ENCODE data around the gene KCTD5. TPM values are rescaled to one million over a fixed set of nuclear protein-coding genes. Genes with fewer than 3 reads are reported as not detected.
"Not testable (repeated sequence)": the region's sequence is repeated elsewhere in the genome, so short reads cannot be mapped to it uniquely, and the experiment has no call there.

The KCTD5 gene
- polyA plus RNA-seq, 1 donor from 2014 or later, result 42.7 TPM

GRCh38 chr16:2692251-2692947, 10.1 kb downstream of the KCTD5 start:
- H3K36me3 ChIP-seq (ENCODE audit: insufficient read depth, low read length), result no peaks in the 10 kb centered on the region
- TF ChIP-seq CTCF (IDR thresholded peaks at IDR 0.05; ENCODE audit: poor library complexity, severe bottlenecking) (no peak), MXI1 (conservative IDR thresholded peaks at IDR 0.05; ENCODE audit: poor library complexity, severe bottlenecking) (no peak), POLR2AphosphoS5 (IDR thresholded peaks at IDR 0.05) (no peak), RAD21 (conservative IDR thresholded peaks at IDR 0.05) (no peak), SMC3 (conservative IDR thresholded peaks at IDR 0.05; ENCODE audit: poor library complexity) (no peak), EP300 (conservative IDR thresholded peaks at IDR 0.05; ENCODE audit: poor library complexity, severe bottlenecking) (no peak), TAF1 (IDR thresholded peaks at IDR 0.05; ENCODE audit: low read depth) (no peak), EZH2 (IDR thresholded peaks at IDR 0.05; ENCODE audit: borderline replicate concordance, insufficient read depth, low read length, poor library complexity, severe bottlenecking) (no peak), REST (IDR thresholded peaks at IDR 0.05; ENCODE audit: borderline replicate concordance) (no peak)
- H3K79me2 ChIP-seq (replicated peaks; ENCODE audit: insufficient read depth, low read length), result no peaks in the 10 kb centered on the region
- no peaks in the 10 kb centered on the region for H3F3A ChIP-seq (ENCODE audit: insufficient read depth, low read length, poor library complexity, severe bottlenecking)
- no peak overlapping the region for H2AFZ ChIP-seq (ENCODE audit: low read depth, low read length)
- H3K9me3 ChIP-seq (ENCODE audit: low read length), result no peaks in the 10 kb centered on the region
- H3K27me3 ChIP-seq (ENCODE audit: insufficient read depth, low read depth, low read length), result no peaks in the 10 kb centered on the region
- no peaks in the 10 kb centered on the region for H4K20me1 ChIP-seq (ENCODE audit: insufficient read depth)
- H3K27ac ChIP-seq (ENCODE audit: low read length), result no peak overlapping the region
- no peak overlapping the region for H3K4me3 ChIP-seq (ENCODE audit: low read length)
- no peak overlapping the region for H3K4me2 ChIP-seq (ENCODE audit: low read length)
- no peaks in the 10 kb centered on the region for H3K9me2 ChIP-seq (ENCODE audit: insufficient read depth, low read length)
- H3K9ac ChIP-seq (ENCODE audit: low read length), result no peak overlapping the region

GRCh38 chr16:2692948-2693651, 10.8 kb downstream of the KCTD5 start:
- H3F3A ChIP-seq (ENCODE audit: insufficient read depth, low read length, poor library complexity, severe bottlenecking), result no peaks in the 10 kb centered on the region
- TF ChIP-seq SMC3 (conservative IDR thresholded peaks at IDR 0.05; ENCODE audit: poor library complexity) (no peak), EP300 (conservative IDR thresholded peaks at IDR 0.05; ENCODE audit: poor library complexity, severe bottlenecking) (no peak), EZH2 (IDR thresholded peaks at IDR 0.05; ENCODE audit: borderline replicate concordance, insufficient read depth, low read length, poor library complexity, severe bottlenecking) (no peak), RAD21 (conservative IDR thresholded peaks at IDR 0.05) (no peak), CTCF (IDR thresholded peaks at IDR 0.05; ENCODE audit: poor library complexity, severe bottlenecking) (no peak)
- no peaks in the 10 kb centered on the region for H3K9me2 ChIP-seq (ENCODE audit: insufficient read depth, low read length)
- H3K4me2 ChIP-seq (ENCODE audit: low read length), result no peak overlapping the region
- no peak overlapping the region for H3K9ac ChIP-seq (ENCODE audit: low read length)
- H3K79me2 ChIP-seq (replicated peaks; ENCODE audit: insufficient read depth, low read length), result no peaks in the 10 kb centered on the region
- no peaks in the 10 kb centered on the region for H3K27me3 ChIP-seq (ENCODE audit: insufficient read depth, low read depth, low read length)
- no peaks in the 10 kb centered on the region for H3K36me3 ChIP-seq (ENCODE audit: insufficient read depth, low read length)
- no peak overlapping the region for H3K4me3 ChIP-seq (ENCODE audit: low read length)
- H3K9me3 ChIP-seq (ENCODE audit: low read length), result no peaks in the 10 kb centered on the region
- H2AFZ ChIP-seq (ENCODE audit: low read depth, low read length), result no peak overlapping the region
- H4K20me1 ChIP-seq (ENCODE audit: insufficient read depth), result no peaks in the 10 kb centered on the region
- no peak overlapping the region for H3K27ac ChIP-seq (ENCODE audit: low read length)

GRCh38 chr16:2696601-2697250, 14.4 kb downstream of the KCTD5 start:
- H3K36me3 ChIP-seq (ENCODE audit: insufficient read depth, low read length); H4K20me1 ChIP-seq (ENCODE audit: insufficient read depth); H3K9me3 ChIP-seq (ENCODE audit: low read length): not testable (repeated sequence)

More at GRCh38 chr16:2696601-2697250, 14.4 kb downstream of the KCTD5 start:
- not testable (repeated sequence) for H3K4me3 ChIP-seq (ENCODE audit: low read length); H3K27ac ChIP-seq (ENCODE audit: low read length); H3K79me2 ChIP-seq (replicated peaks; ENCODE audit: insufficient read depth, low read length); H3K9ac ChIP-seq (ENCODE audit: low read length); H3K27me3 ChIP-seq (ENCODE audit: insufficient read depth, low read depth, low read length); H2AFZ ChIP-seq (ENCODE audit: low read depth, low read length); H3K4me2 ChIP-seq (ENCODE audit: low read length); H3K9me2 ChIP-seq (ENCODE audit: insufficient read depth, low read length); H3F3A ChIP-seq (ENCODE audit: insufficient read depth, low read length, poor library complexity, severe bottlenecking)

All from neural cell (in vitro differentiated cells).